K562 (cell line): ENCODE results near the gene DUSP19. TPM values are rescaled to one million over a fixed set of nuclear protein-coding genes. Genes with fewer than 3 reads are reported as not detected.

ENCODE experiments used
- ATAC-seq: fragments of 200-7000 bp; cut with Tn5 transposase; 3 replicates; pipeline ENCODE4 v1.9.1; 2020; ENCODE audit warnings: moderate library complexity
- BruUV-seq: library from RNA; stranded (reverse); fragments of 400-500 nt; replicated peaks from 2 replicates; lab custom pipeline; 2021; lab: Mats Ljungman, UMichigan
- CTCF ChIA-PET: fragments of 300-600 bp; formaldehyde crosslinking; extraction: SDS; loops from one replicate; lab custom pipeline; 2021; ENCODE audit warnings: low intra/inter-chr PET ratio; lab: Yijun Ruan, JAX
- POLR2A ChIA-PET: fragments of 300-600, 350-650 bp; sonication (Branson Sonifier 250); formaldehyde crosslinking; extraction: SDS; loops from one replicate; lab custom pipeline; 2021; ENCODE audit warnings: antibody characterized with exemption, inconsistent platforms; lab: Yijun Ruan, JAX
- DNase-seq, 4 experiments: peaks; one replicate each; pipeline versions ENCODE4 v3.0.0 to v3.0.0-alpha.2; 2011 to 2018; ENCODE audit warnings: low spot score in 3 of 4, mixed read lengths in 3 of 4; ENCODE audit errors: extremely low read depth in 1 of 4
- FAIRE-seq: peaks from 2 replicates; lab custom pipeline; 2011; peaks lifted over from hg19 to GRCh38; lab: Jason Lieb, UNC
- H2AFZ ChIP-seq: 2 replicates; pipeline ENCODE4 v1.6.0; 2011; ENCODE audit warnings: low read depth, low read length, control low read depth, inconsistent platforms
- H3K27ac ChIP-seq: fragments of 200-600 bp; 3 replicates; pipeline ENCODE4 v1.8.0; 2011; ENCODE audit warnings: low read depth, mild to moderate bottlenecking, control low read depth, inconsistent platforms, low read length, moderate library complexity, mixed read lengths; ENCODE audit errors: extremely low read depth
- H3K27me3 ChIP-seq, 2 experiments: fragments of 300-600 bp in 1 of 2; 2 replicates in 1 of 2; 3 replicates in 1 of 2; pipeline versions ENCODE4 v1.6.0 to v1.8.0; 2011; ENCODE audit warnings: inconsistent platforms in 2 of 2, low read length in 2 of 2, mild to moderate bottlenecking in 1 of 2, mixed read lengths in 1 of 2, moderate library complexity in 1 of 2; ENCODE audit not compliant: control insufficient read depth in 2 of 2, insufficient read depth in 2 of 2
- H3K36me3 ChIP-seq: fragments of 300-600 bp; 3 replicates; pipeline ENCODE4 v1.8.0; 2011; ENCODE audit warnings: mild to moderate bottlenecking, low read length, inconsistent platforms; ENCODE audit not compliant: control insufficient read depth, insufficient read depth
- H3K4me1 ChIP-seq, 2 experiments: fragments of 200-600 bp in 1 of 2; replicated peaks in 1 of 2; 2 replicates in 1 of 2; 3 replicates in 1 of 2; pipeline versions ENCODE4 v1.5.1 to v1.8.0; 2011; ENCODE audit warnings: inconsistent platforms in 2 of 2, low read length in 2 of 2, mild to moderate bottlenecking in 1 of 2, mixed read lengths in 1 of 2, moderate library complexity in 1 of 2; ENCODE audit not compliant: control insufficient read depth in 2 of 2, insufficient read depth in 2 of 2
- H3K4me2 ChIP-seq: 2 replicates; pipeline ENCODE4 v1.6.1; 2011; ENCODE audit warnings: low read length, control low read depth, inconsistent platforms, mixed read lengths; ENCODE audit not compliant: insufficient read depth
- H3K4me3 ChIP-seq: fragments of 200-600 bp; sonication (generic), shearing (Covaris generic); 2 replicates; pipeline ENCODE4 v1.5.1; 2016; ENCODE audit warnings: control low read depth, inconsistent platforms
- H3K79me2 ChIP-seq: fragments of 200-600 bp; 3 replicates; pipeline ENCODE4 v1.8.0; 2011; ENCODE audit warnings: low read length, inconsistent platforms; ENCODE audit not compliant: control insufficient read depth, insufficient read depth
- H3K9ac ChIP-seq, 2 experiments: 2 replicates each; pipeline versions ENCODE4 v1.6.0 to v1.6.1; 2011; ENCODE audit warnings: low read depth in 2 of 2, low read length in 2 of 2, control low read depth in 1 of 2, inconsistent platforms in 1 of 2, mild to moderate bottlenecking in 1 of 2, mixed read lengths in 1 of 2; ENCODE audit not compliant: insufficient read depth in 1 of 2
- H3K9me1 ChIP-seq: one replicate; pipeline ENCODE4 v1.6.0; 2011; ENCODE audit warnings: inconsistent platforms, mild to moderate bottlenecking, low read length, moderate library complexity; ENCODE audit not compliant: control insufficient read depth, insufficient read depth
- H3K9me3 ChIP-seq: replicated peaks from 2 replicates; pipeline ENCODE4 v1.5.1; 2011; ENCODE audit warnings: low read depth, low read length, inconsistent platforms; ENCODE audit not compliant: control insufficient read depth, insufficient read depth
- H4K20me1 ChIP-seq: replicated peaks from 2 replicates; pipeline ENCODE4 v1.6.1; 2011; ENCODE audit warnings: low read length, inconsistent platforms, mixed read lengths; ENCODE audit not compliant: control insufficient read depth, insufficient read depth
- CHD1 ChIP-seq: fragments of 200-600 bp; sonication (generic); IDR thresholded peaks from one replicate; pipeline ENCODE4 v1.6.1; 2012; ENCODE audit warnings: mild to moderate bottlenecking, moderate library complexity, low read length, inconsistent platforms
- DMBX1 ChIP-seq: fragments of 250-450 bp; sonication (Bioruptor Pico); IDR thresholded peaks from 2 replicates; pipeline ENCODE4 v1.8.0; 2022; ENCODE audit warnings: inconsistent platforms, mild to moderate bottlenecking, moderate library complexity, borderline replicate concordance
- E2F3 ChIP-seq: fragments of 250-450 bp; sonication (Bioruptor Pico); IDR thresholded peaks from 2 replicates; pipeline ENCODE4 v1.4.0; 2020; ENCODE audit warnings: mild to moderate bottlenecking
- EHMT2 ChIP-seq: fragments of 450-650 bp; IDR thresholded peaks from 2 replicates; pipeline ENCODE4 v1.6.1; 2018; ENCODE audit warnings: antibody characterized with exemption
- GABPB1 ChIP-seq: sonication (generic); formaldehyde crosslinking; IDR thresholded peaks from 2 replicates; pipeline ENCODE4 v1.8.0; 2022; ENCODE audit warnings: mild to moderate bottlenecking, missing genetic modification reagents
- ILK ChIP-seq: fragments of 450-650 bp; IDR thresholded peaks from 2 replicates; pipeline ENCODE4 v1.6.1; 2016; ENCODE audit warnings: missing genetic modification characterization, low read depth, mild to moderate bottlenecking, missing compliant biosample characterization, moderate library complexity, borderline replicate concordance
- KDM4B ChIP-seq, 2 experiments: fragments of 450-650 bp in 1 of 2; sonication (generic) in 1 of 2; IDR thresholded peaks; 2 replicates each; pipeline ENCODE4 v1.6.1; 2016 to 2017; ENCODE audit warnings: borderline replicate concordance in 2 of 2, antibody characterized with exemption in 1 of 2, low read depth in 1 of 2, mild to moderate bottlenecking in 1 of 2
- KLF13 ChIP-seq: fragments of 450-650 bp; IDR thresholded peaks from 2 replicates; pipeline ENCODE4 v1.6.1; 2016; ENCODE audit warnings: missing genetic modification characterization, low read depth, mild to moderate bottlenecking, missing compliant biosample characterization, moderate library complexity, borderline replicate concordance
- NR2F6 ChIP-seq: fragments of 450-650 bp; formaldehyde crosslinking; IDR thresholded peaks from 2 replicates; pipeline ENCODE4 v1.4.0; 2020; ENCODE audit warnings: mild to moderate bottlenecking
- PCBP2 ChIP-seq: fragments of 200-400 bp; formaldehyde crosslinking; IDR thresholded peaks from 2 replicates; pipeline ENCODE4 v1.6.1; 2018; ENCODE audit warnings: low read length, low read depth, mild to moderate bottlenecking, moderate library complexity; ENCODE audit not compliant: poor library complexity, severe bottlenecking
- POLR2H ChIP-seq: IDR thresholded peaks from 2 replicates; pipeline ENCODE4 v1.6.1; 2016; ENCODE audit warnings: missing genetic modification characterization, low read depth, mild to moderate bottlenecking, control low read depth, missing compliant biosample characterization, moderate library complexity
- RFX5 ChIP-seq: IDR thresholded peaks from 2 replicates; pipeline ENCODE4 v1.6.1; 2011; ENCODE audit warnings: low read depth, mild to moderate bottlenecking, improper control_type of control experiment, low read length
- TAF9B ChIP-seq: fragments of 450-650 bp; IDR thresholded peaks from 2 replicates; pipeline ENCODE4 v1.6.1; 2018; ENCODE audit warnings: mild to moderate bottlenecking; ENCODE audit not compliant: partially characterized antibody
- TEAD1 ChIP-seq, 2 experiments: fragments of 450-650 bp in 1 of 2; sonication (generic) in 1 of 2; formaldehyde crosslinking; IDR thresholded peaks; 2 replicates each; pipeline versions ENCODE4 v1.4.0 to v1.8.0; 2020 to 2022; ENCODE audit warnings: mild to moderate bottlenecking in 2 of 2, missing genetic modification reagents in 1 of 2
- ZNF197 ChIP-seq: fragments of 200-800 bp; sonication (Bioruptor generic); IDR thresholded peaks from 2 replicates; pipeline ENCODE4 v1.6.1; 2016; ENCODE audit warnings: low read depth, missing genetic modification characterization, missing compliant biosample characterization
- ZNF444 ChIP-seq: fragments of 250-450 bp; sonication (Bioruptor Pico); IDR thresholded peaks from 2 replicates; pipeline ENCODE4 v1.4.0; 2020; ENCODE audit warnings: mild to moderate bottlenecking, moderate library complexity
- ZNF551 ChIP-seq: fragments of 250-450 bp; sonication (Bioruptor Pico); IDR thresholded peaks from 2 replicates; pipeline ENCODE4 v1.5.0; 2021; ENCODE audit warnings: mild to moderate bottlenecking, moderate library complexity
- WGBS: fragments of 100-300 bp; shearing (Covaris generic); methylation state at CpG from one replicate; pipeline ENCODE4 v1.1.6; 2016; ENCODE audit warnings: low coverage, mixed read lengths; ENCODE audit not compliant: insufficient coverage; ENCODE audit errors: missing lambda C conversion rate; 5-methylcytosine and 5-hydroxymethylcytosine counted together
- in situ Hi-C: fragments of 300-500 bp; cut with MboI; formaldehyde crosslinking; loops from 4 replicates; pipeline ENCODE4 v1.15.0; 2018; ENCODE audit warnings: inconsistent platforms, mixed read lengths
- intact Hi-C: fragments of 100-400 bp; cut with micrococcal nuclease; formaldehyde crosslinking; loops from 2 replicates; pipeline ENCODE4 v1.14.2; 2022
- polyA plus RNA-seq, 8 experiments: library from polyadenylated mRNA; depleted of rRNA in 4 of 8; stranded (reverse) in 5 of 8; unstranded in 3 of 8; fragments of >200 nt; fragmentation: Nextera tagmentation in 2 of 8; fragmentation: Illumina TruSeq in 1 of 8; extraction: Ambion mirVana in 2 of 8; extraction: Trizol in 1 of 8; gene quantifications; 2 replicates each; pipeline versions ENCODE4 v1.2.1 to v1.2.3, GENCODE V29; 2011 to 2014; ENCODE audit warnings: inconsistent platforms in 1 of 8, missing spikeins in 1 of 8
- total RNA-seq, 7 experiments: library from RNA; depleted of rRNA in 6 of 7; stranded (reverse); fragments of >200 nt in 6 of 7; fragmentation: Illumina TruSeq in 2 of 7; extraction: Trizol in 2 of 7; gene quantifications; 2 replicates each; pipeline versions ENCODE4 v1.2.1 to v1.2.3, GENCODE V29; 2011 to 2021; ENCODE audit warnings: low replicate concordance in 1 of 7
- TF ChIP-seq, protein P1 (sequence below): fragments of 250-450 bp; sonication (Bioruptor Pico); IDR thresholded peaks from 2 replicates; pipeline ENCODE4 v1.5.0; 2021; ENCODE audit warnings: mild to moderate bottlenecking, borderline replicate concordance
- TF ChIP-seq, protein P2 (sequence below): fragments of 450-650 bp; formaldehyde crosslinking; conservative IDR thresholded peaks from 2 replicates; pipeline ENCODE4 v1.4.0; 2022; ENCODE audit warnings: mild to moderate bottlenecking, missing genetic modification characterization

DUSP19 gene
- total and polyA plus RNA-seq, 9 of the 15 experiments (the other 6 are each of a cell fraction or from before 2014, with no cell fraction given) = 1.6 to 6.3 (median 3.1) TPM

DNA sequence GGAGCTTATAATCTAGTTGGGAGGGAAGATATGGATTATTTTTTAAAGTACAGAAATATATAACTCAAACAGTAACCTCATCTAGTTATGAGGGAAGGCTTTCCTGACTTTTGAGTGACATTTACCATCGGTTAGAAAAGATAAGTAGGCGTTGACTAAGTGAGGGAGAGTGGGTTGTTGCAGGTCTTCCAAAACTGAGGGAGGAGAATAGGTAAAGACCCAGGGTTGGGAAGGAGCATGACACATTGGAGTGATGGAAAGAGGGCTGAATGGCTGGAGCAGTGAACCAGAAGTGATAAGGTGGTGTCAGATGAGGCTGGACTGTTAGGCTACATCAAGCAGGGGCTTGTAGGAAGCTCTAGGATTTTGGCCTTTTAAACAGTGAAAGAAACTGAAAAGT, 35.1 kb downstream of the DUSP19 start:
- ATAC-seq = peak; percentile 73
- no peak overlapping the region for H3K4me3 ChIP-seq
- ChIA-PET POLR2A (interaction anchor here (0.9 to 1.9 kb wide), 2 partner anchors 10 to 19 kb away, joined by 3 to 6 read pairs; partner anchors contain the start of gene NUP35), CTCF (no interaction called here)
- H3K9ac ChIP-seq = peak overlapping the region in 1 of 2 experiments; percentile 56; a peak in 1 of 4 replicates
- peaks cover 5 to 19% of the 10 kb centered on the region in 2 experiments for H3K4me1 ChIP-seq
- H3K9me3 ChIP-seq = no peaks in the 10 kb centered on the region
- H3K9me1 ChIP-seq = no peaks in the 10 kb centered on the region
- H4K20me1 ChIP-seq = no peaks in the 10 kb centered on the region
- peak in 2 of 4 experiments; percentile 61 to 64 for DNase-seq
- in situ Hi-C loops = no loop called here
- FAIRE-seq = peak; percentile 83
- peak overlapping the region; percentile 13; the same call in 1 of the 3 replicates for H3K27ac ChIP-seq
- H2AFZ ChIP-seq = peak overlapping the region; percentile 81
- intact Hi-C loops = no loop called here
- BruUV-seq = no TSS peak
- H3K27me3 ChIP-seq = no peaks in the 10 kb centered on the region
- 2% methylated on average over 2 of the region's 2 CpGs for WGBS
- H3K79me2 ChIP-seq = no peaks in the 10 kb centered on the region
- no peaks in the 10 kb centered on the region for H3K36me3 ChIP-seq
- peak overlapping the region; percentile 60 for H3K4me2 ChIP-seq
- TF ChIP-seq ILK (tag) (no peak), NR2F6 (CRISPR knock-in tag) (no peak), ZNF444 (CRISPR knock-in tag) (no peak), E2F3 (CRISPR knock-in tag) (no peak), POLR2H (tag) (no peak), KLF13 (tag) (no peak), ZNF197 (CRISPR knock-in tag) (no peak), ZNF551 (CRISPR knock-in tag) (no peak), GABPB1 (CRISPR knock-in tag) (no peak), PCBP2 (no peak), RFX5 (no peak), KDM4B (IDR thresholded peaks at IDR 0.05; ENCODE audit: borderline replicate concordance in 2 of 2, low read depth in 1 of 2) (no peak), TEAD1 (CRISPR knock-in tag; IDR thresholded peaks at IDR 0.05) (no peak), CHD1 (no peak), TAF9B (no peak), EHMT2 (peak; percentile 67; the same call in 1 of the 2 replicates), DMBX1 (CRISPR knock-in tag) (no peak)
- TF ChIP-seq, protein P1, sequence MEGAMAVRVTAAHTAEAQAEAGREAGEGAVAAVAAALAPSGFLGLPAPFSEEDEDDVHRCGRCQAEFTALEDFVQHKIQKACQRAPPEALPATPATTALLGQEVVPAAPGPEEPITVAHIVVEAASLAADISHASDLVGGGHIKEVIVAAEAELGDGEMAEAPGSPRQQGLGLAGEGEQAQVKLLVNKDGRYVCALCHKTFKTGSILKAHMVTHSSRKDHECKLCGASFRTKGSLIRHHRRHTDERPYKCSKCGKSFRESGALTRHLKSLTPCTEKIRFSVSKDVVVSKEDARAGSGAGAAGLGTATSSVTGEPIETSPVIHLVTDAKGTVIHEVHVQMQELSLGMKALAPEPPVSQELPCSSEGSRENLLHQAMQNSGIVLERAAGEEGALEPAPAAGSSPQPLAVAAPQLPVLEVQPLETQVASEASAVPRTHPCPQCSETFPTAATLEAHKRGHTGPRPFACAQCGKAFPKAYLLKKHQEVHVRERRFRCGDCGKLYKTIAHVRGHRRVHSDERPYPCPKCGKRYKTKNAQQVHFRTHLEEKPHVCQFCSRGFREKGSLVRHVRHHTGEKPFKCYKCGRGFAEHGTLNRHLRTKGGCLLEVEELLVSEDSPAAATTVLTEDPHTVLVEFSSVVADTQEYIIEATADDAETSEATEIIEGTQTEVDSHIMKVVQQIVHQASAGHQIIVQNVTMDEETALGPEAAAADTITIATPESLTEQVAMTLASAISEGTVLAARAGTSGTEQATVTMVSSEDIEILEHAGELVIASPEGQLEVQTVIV (CRISPR knock-in tag) = no peak
- TF ChIP-seq, protein P2, sequence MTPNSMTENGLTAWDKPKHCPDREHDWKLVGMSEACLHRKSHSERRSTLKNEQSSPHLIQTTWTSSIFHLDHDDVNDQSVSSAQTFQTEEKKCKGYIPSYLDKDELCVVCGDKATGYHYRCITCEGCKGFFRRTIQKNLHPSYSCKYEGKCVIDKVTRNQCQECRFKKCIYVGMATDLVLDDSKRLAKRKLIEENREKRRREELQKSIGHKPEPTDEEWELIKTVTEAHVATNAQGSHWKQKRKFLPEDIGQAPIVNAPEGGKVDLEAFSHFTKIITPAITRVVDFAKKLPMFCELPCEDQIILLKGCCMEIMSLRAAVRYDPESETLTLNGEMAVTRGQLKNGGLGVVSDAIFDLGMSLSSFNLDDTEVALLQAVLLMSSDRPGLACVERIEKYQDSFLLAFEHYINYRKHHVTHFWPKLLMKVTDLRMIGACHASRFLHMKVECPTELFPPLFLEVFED (CRISPR knock-in tag) = no peak
